Mesothelial cell of epicardium (in vitro differentiated cells): ENCODE measurements around the gene KCNC3. TPM values are rescaled to one million over a fixed set of nuclear protein-coding genes. Genes with fewer than 3 reads are reported as not detected.

ENCODE experiments used
- DNase-seq, 2 experiments: peaks; one replicate each; pipeline ENCODE4 v3.0.0; 2021; ENCODE audit warnings: low spot score in 2 of 2; ENCODE audit not compliant: unreplicated experiment in 2 of 2
- H3K27ac Mint-ChIP-seq: 2 replicates; pipeline ENCODE4 v1.8.0; 2021; ENCODE audit warnings: mixed read lengths
- H3K27me3 Mint-ChIP-seq: 2 replicates; pipeline ENCODE4 v1.8.0; 2021; ENCODE audit warnings: low read depth, mixed read lengths
- H3K36me3 Mint-ChIP-seq: 2 replicates; pipeline ENCODE4 v1.8.0; 2021; ENCODE audit warnings: mixed read lengths
- H3K4me1 Mint-ChIP-seq: 2 replicates; pipeline ENCODE4 v1.8.0; 2021; ENCODE audit warnings: mixed read lengths
- H3K4me3 Mint-ChIP-seq: 2 replicates; pipeline ENCODE4 v1.8.0; 2021; ENCODE audit warnings: mild to moderate bottlenecking, moderate library complexity, mixed read lengths
- H3K9me3 Mint-ChIP-seq: 2 replicates; pipeline ENCODE4 v1.8.0; 2021; ENCODE audit warnings: mixed read lengths
- total RNA-seq: library from RNA; stranded (reverse); gene quantifications from 3 replicates; pipeline ENCODE4 v1.2.1, GENCODE V29; 2021
- TF ChIP-seq, protein P1 (sequence below): fragments of 200-600 bp; sonication (generic); IDR thresholded peaks from one replicate; pipeline ENCODE4 v1.5.0; 2021; ENCODE audit warnings: antibody characterized with exemption; ENCODE audit not compliant: unreplicated experiment

KCNC3 gene
- total RNA-seq, 1 donor from 2014 or later: 54.4 TPM

DNA sequence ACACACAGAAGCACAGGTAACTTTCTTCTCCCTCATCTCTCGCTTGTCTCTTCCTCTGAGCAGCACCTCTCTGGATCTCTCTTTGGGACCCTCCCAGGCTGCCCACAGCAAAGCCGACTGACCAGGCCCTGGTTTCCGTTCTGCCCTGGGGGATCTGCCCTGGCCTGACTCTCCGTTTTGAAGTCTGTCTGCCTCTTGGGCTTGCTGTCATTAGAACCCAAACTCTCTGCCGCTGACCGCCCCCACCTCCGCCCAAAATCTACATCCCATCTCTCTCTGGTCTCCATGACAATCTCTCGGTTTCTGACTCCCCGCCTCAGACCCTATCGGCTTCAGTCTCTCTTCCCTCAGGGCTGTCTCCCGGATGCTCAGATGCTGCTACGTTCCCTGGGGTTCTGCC, 6.9 kb downstream of the KCNC3 start:
- Mint-ChIP-seq H3K27me3 (peaks cover 22% of the 10 kb centered on the region), H3K4me1 (peaks cover 25% of the 10 kb centered on the region), H3K27ac (no peak overlapping the region), H3K4me3 (no peak overlapping the region), H3K36me3 (peaks cover 10% of the 10 kb centered on the region), H3K9me3 (no peaks in the 10 kb centered on the region)
- DNase-seq: no peak
- TF ChIP-seq, protein P1, sequence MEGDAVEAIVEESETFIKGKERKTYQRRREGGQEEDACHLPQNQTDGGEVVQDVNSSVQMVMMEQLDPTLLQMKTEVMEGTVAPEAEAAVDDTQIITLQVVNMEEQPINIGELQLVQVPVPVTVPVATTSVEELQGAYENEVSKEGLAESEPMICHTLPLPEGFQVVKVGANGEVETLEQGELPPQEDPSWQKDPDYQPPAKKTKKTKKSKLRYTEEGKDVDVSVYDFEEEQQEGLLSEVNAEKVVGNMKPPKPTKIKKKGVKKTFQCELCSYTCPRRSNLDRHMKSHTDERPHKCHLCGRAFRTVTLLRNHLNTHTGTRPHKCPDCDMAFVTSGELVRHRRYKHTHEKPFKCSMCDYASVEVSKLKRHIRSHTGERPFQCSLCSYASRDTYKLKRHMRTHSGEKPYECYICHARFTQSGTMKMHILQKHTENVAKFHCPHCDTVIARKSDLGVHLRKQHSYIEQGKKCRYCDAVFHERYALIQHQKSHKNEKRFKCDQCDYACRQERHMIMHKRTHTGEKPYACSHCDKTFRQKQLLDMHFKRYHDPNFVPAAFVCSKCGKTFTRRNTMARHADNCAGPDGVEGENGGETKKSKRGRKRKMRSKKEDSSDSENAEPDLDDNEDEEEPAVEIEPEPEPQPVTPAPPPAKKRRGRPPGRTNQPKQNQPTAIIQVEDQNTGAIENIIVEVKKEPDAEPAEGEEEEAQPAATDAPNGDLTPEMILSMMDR: no peak

DNA sequence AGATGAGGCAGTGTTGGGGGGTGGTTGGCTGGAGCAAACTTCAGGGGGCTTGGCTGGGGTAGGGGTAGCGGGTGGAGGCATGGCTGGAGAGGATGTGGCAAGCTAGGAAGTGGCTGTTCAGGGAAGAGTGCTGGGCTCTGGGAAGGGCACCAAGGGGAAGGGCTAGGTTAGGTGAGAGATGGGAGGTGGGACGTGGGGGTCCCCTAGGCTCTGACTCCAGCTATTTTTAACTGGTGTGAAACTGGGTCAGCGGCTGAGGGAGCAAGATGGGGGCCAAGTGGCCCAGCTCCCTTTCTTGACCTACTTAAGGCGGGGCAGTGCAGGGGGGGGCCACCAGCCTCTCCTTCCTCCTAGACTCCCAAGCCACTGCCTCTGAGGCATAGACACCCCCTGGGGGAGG, 7.3 kb downstream of the KCNC3 start:
- H3K4me1 Mint-ChIP-seq: peaks cover 21% of the 10 kb centered on the region
- no peak overlapping the region for H3K27ac Mint-ChIP-seq
- H3K4me3 Mint-ChIP-seq: no peak overlapping the region
- peaks cover 18% of the 10 kb centered on the region for H3K27me3 Mint-ChIP-seq
- peaks cover 10% of the 10 kb centered on the region for H3K36me3 Mint-ChIP-seq
- H3K9me3 Mint-ChIP-seq: no peaks in the 10 kb centered on the region
- DNase-seq: no peak
- TF ChIP-seq, protein P1: no peak

GRCh38 chr19:50320596-50320995, 8.6 kb downstream of the KCNC3 start:
- Mint-ChIP-seq H3K27ac (no peak overlapping the region), H3K4me3 (no peak overlapping the region), H3K4me1 (peaks cover 15% of the 10 kb centered on the region), H3K27me3 (peaks cover 18% of the 10 kb centered on the region), H3K36me3 (peaks cover 10% of the 10 kb centered on the region), H3K9me3 (no peaks in the 10 kb centered on the region)
- no peak for DNase-seq
- TF ChIP-seq, protein P1: no peak

- Mint-ChIP-seq H3K27me3 (peaks cover 20% of the 10 kb centered on the region), H3K9me3 (no peaks in the 10 kb centered on the region), H3K4me1 (peaks cover 14% of the 10 kb centered on the region), H3K36me3 (peaks cover 10% of the 10 kb centered on the region), H3K27ac (no peak overlapping the region), H3K4me3 (no peak overlapping the region)
- TF ChIP-seq, protein P1: no peak
- no peak for DNase-seq
These were observed 9.1 kb downstream of the KCNC3 start for GRCh38 chr19:50320051-50320450.

GRCh38 chr19:50319156-50319555, 10.0 kb downstream of the KCNC3 start:
- H3K4me3 Mint-ChIP-seq: no peak overlapping the region
- H3K9me3 Mint-ChIP-seq: no peaks in the 10 kb centered on the region
- peaks cover 11% of the 10 kb centered on the region for H3K4me1 Mint-ChIP-seq
- TF ChIP-seq, protein P1: no peak
- no peak overlapping the region for H3K27ac Mint-ChIP-seq
- peaks cover 10% of the 10 kb centered on the region for H3K36me3 Mint-ChIP-seq
- peaks cover 27% of the 10 kb centered on the region for H3K27me3 Mint-ChIP-seq
- no peak for DNase-seq

DNA sequence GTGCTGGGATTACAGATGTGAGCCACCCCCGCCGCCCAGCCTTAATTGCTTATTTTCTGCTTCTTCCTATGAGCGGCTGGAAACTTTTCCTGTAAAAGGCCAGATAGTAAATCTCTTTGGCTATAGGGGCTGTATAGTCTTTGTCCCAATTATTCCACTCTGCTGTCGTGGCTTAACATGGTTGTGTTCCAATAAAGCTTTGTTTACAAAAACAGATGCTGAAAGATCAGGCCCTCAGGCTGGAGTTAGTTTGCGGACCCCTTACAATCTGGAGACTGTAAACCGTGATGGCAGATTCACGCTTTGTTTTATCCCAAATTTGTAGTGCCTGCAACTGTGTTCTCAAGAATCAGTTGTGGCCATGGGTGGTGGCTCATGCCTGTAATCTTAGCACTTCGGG, 10.7 kb downstream of the KCNC3 start:
- TF ChIP-seq, protein P1: no peak
- Mint-ChIP-seq H3K27ac (no peak overlapping the region), H3K27me3 (peaks cover 33% of the 10 kb centered on the region), H3K9me3 (no peaks in the 10 kb centered on the region), H3K4me1 (peaks cover 17% of the 10 kb centered on the region), H3K4me3 (no peak overlapping the region), H3K36me3 (peaks cover 10% of the 10 kb centered on the region)
- no peak for DNase-seq
